Pancreas (tissue), 10 donors: ENCODE data around the gene SUOX. TPM values are rescaled to one million over a fixed set of nuclear protein-coding genes. Genes with fewer than 3 reads are reported as not detected.
"Not testable (repeated sequence)": the region's sequence is repeated elsewhere in the genome, so short reads cannot be mapped to it uniquely, and the experiment has no call there.

Experiments
- ATAC-seq, 4 donors: fragments of 200-7000 bp; cut with Tn5 transposase; one replicate each; pipeline versions ENCODE4 v1.8.0 to v1.9.1; 2020; ENCODE audit warnings: mild to moderate bottlenecking in 4 of 4, moderate library complexity in 4 of 4
- DNase-seq, 6 donors: peaks; one replicate each; pipeline ENCODE4 v3.0.0-alpha.2; 2020
- FAIRE-seq: peaks from 2 replicates; lab custom pipeline; 2012; peaks lifted over from hg19 to GRCh38; lab: Jason Lieb, UNC
- H3K27ac ChIP-seq, 4 donors: fragments of 200-600 bp; sonication (generic); 1 replicate in 3 of 4; 2 replicates in 1 of 4; pipeline versions ENCODE4 v1.5.0 to v1.8.0; 2020
- H3K27me3 ChIP-seq, 4 donors: fragments of 200-600 bp; one replicate each; pipeline ENCODE4 v1.8.0; 2021
- H3K36me3 ChIP-seq, 3 donors: fragments of 200-600 bp; sonication (generic) in 1 of 3; one replicate each; pipeline versions ENCODE4 v1.5.0 to v1.8.0; 2020 to 2021
- H3K4me1 ChIP-seq, 3 donors: fragments of 200-600 bp; one replicate each; pipeline ENCODE4 v1.8.0; 2021
- H3K4me3 ChIP-seq, 4 donors: fragments of 200-600 bp; sonication (generic) in 2 of 4; one replicate each; pipeline versions ENCODE4 v1.5.0 to v1.8.0; 2020 to 2021
- H3K9me3 ChIP-seq, 4 donors: fragments of 200-600 bp; one replicate each; pipeline ENCODE4 v1.8.0; 2021
- CTCF ChIP-seq, 4 donors: fragments of 200-600 bp; sonication (generic) in 3 of 4; IDR thresholded peaks; one replicate each; pipeline versions ENCODE4 v1.5.0 to v1.8.0; 2021; ENCODE audit warnings: antibody characterized with exemption in 4 of 4
- WGBS, 2 donors: extraction: QIAGEN DNeasy Blood & Tissue Kit; methylation state at CpG; one replicate each; pipeline ENCODE4 v1.1.7; 2013; 5-methylcytosine and 5-hydroxymethylcytosine counted together
- intact Hi-C, 3 donors: fragments of 100-400 bp; cut with DNase I; formaldehyde crosslinking; loops; one replicate each; pipeline versions ENCODE4 v1.11.1 to v1.14.2; 2022
- polyA plus RNA-seq, 2 donors: library from polyadenylated mRNA; stranded (reverse); fragments of 200-250 nt; gene quantifications; one replicate each; pipeline ENCODE4 v1.2.3, GENCODE V29; 2013
- total RNA-seq, 6 donors: library from RNA; stranded (reverse); fragmentation: NEBNext Ultra II Directional in 4 of 6; extraction: Animal tissue kit (Norgen Biotek cat#: 25700) in 4 of 6; gene quantifications; one replicate each; pipeline versions ENCODE4 v1.2.1 to v1.2.4, GENCODE V29; 2021 to 2023
- donor health status: healthy with polysubstance abuse.
- donor health status: DM: no; HTN: no; CAD: no; lungs with moderate emphysema.
- donor health status: DM: no; HTN: no; CAD: no.
- donor health status: control.
- donor health status: control.
- donor health status: Bipolar disorder and iron deficiency.
- donor health status: DM: yes; HTN: yes; CAD: no.
- donor health status: DM: no; HTN: no; CAD: no.
- donor health status: DM: no; HTN: no; CAD: no.
- donor health status: DM: yes; HTN: yes; CAD: no.

The SUOX gene
- total and polyA plus RNA-seq, 8 donors = 6.0 to 20.4 (median 12.4) TPM

- peak overlapping the region; percentile 69 to 90 (median 86) for H3K27ac ChIP-seq
- intact Hi-C loops = no loop called here
- H3K4me3 ChIP-seq = peak overlapping the region; percentile 9 to 92 (median 69)
- H3K36me3 ChIP-seq = peaks cover 6 to 19% (median 12%) of the 10 kb centered on the region in 3 donors
- no peak for TF ChIP-seq CTCF (IDR thresholded peaks at IDR 0.05)
- DNase-seq (no peak), FAIRE-seq (no peak), ATAC-seq (peak; percentile 2 to 7 (median 4))
- no peaks in the 10 kb centered on the region for H3K27me3 ChIP-seq
- no peaks in the 10 kb centered on the region for H3K9me3 ChIP-seq
- peaks cover 5 to 12% (median 5%) of the 10 kb centered on the region in 3 donors for H3K4me1 ChIP-seq
- 13 to 19% methylated on average over 14 of the region's 14 CpGs for WGBS, 2 donors
Observed at GRCh38 chr12:56040963-56041551, 44.0 kb downstream of the SUOX start.

GRCh38 chr12:56041552-56042429, 44.7 kb downstream of the SUOX start, which contains the start of gene RPS26:
Gene RPS26 (plus strand): TSS chr12:56041918. CDS start chr12:56042167, 249 bp downstream.
- Histone ChIP-seq H3K27me3 (no peaks in the 10 kb centered on the region), H3K4me3 (peak within 1 kb of the TSS; percentile 34 to 92 (median 69)), H3K27ac (peak within 1 kb of the TSS; percentile 69 to 90 (median 86)), H3K9me3 (no peaks in the 10 kb centered on the region), H3K36me3 (peaks cover 6 to 19% (median 12%) of the 10 kb centered on the region in 3 donors), H3K4me1 (peaks cover 5 to 12% (median 5%) of the 10 kb centered on the region in 3 donors)
- FAIRE-seq (no peak), ATAC-seq (peak; percentile 92 to 97 (median 94)), DNase-seq (peak; percentile 89 to 97 (median 95))
- 0 to 1% methylated on average over 50 of the region's 50 CpGs for WGBS, 2 donors
- TF ChIP-seq CTCF (IDR thresholded peaks at IDR 0.05) = peak in 2 of 4 donors; percentile 11 to 28
- intact Hi-C loops = no loop called here

DNA sequence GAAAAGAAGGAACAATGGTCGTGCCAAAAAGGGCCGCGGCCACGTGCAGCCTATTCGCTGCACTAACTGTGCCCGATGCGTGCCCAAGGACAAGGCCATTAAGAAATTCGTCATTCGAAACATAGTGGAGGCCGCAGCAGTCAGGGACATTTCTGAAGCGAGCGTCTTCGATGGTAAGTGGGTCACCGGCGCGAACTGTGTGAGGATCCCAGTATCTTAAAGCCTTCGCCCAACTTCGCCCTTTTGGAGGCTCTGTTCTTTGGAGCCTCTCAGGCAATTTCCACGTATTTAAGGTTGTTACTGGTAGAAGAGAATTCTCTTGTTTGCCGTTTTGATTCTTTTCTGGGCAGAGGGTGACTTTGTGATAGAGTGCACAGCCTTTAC, 45.3 kb downstream of the SUOX start:
- H3K4me1 ChIP-seq = peaks cover 5 to 12% (median 5%) of the 10 kb centered on the region in 3 donors
- ATAC-seq, intact Hi-C loops, FAIRE-seq, H3K9me3 ChIP-seq, H3K27me3 ChIP-seq, DNase-seq: not testable (repeated sequence)
- H3K27ac ChIP-seq = peak overlapping the region; percentile 68 to 90 (median 86)
- 0% methylated on average over 19 to 20 of the region's 20 CpGs for WGBS, 2 donors
- peak overlapping the region; percentile 34 to 92 (median 69) for H3K4me3 ChIP-seq
- H3K36me3 ChIP-seq = peaks cover 6 to 19% (median 12%) of the 10 kb centered on the region in 3 donors

GRCh38 chr12:56042843-56043242, 45.8 kb downstream of the SUOX start:
- WGBS, 2 donors = 13 to 16% methylated on average over 9 of the region's 9 CpGs
- no peaks in the 10 kb centered on the region for H3K27me3 ChIP-seq
- peak overlapping the region in 2 of 4 donors; percentile 89 to 90 for H3K27ac ChIP-seq
- DNase-seq (no peak), FAIRE-seq (no peak), ATAC-seq (no peak)
- intact Hi-C loops = no loop called here
- H3K4me3 ChIP-seq = peak overlapping the region; percentile 34 to 92 (median 69)
- H3K36me3 ChIP-seq = peaks cover 6 to 19% (median 12%) of the 10 kb centered on the region in 3 donors
- peaks cover 5 to 12% (median 5%) of the 10 kb centered on the region in 3 donors for H3K4me1 ChIP-seq
- no peaks in the 10 kb centered on the region for H3K9me3 ChIP-seq
- TF ChIP-seq CTCF (IDR thresholded peaks at IDR 0.05) = no peak

- WGBS, 2 donors = 70 to 76% methylated on average over 9 of the region's 9 CpGs
- intact Hi-C loops = no loop called here
- Histone ChIP-seq H3K4me1 (peaks cover 0 to 9% (median under 1%) of the 10 kb centered on the region in 3 donors), H3K4me3 (no peak overlapping the region), H3K27me3 (no peaks in the 10 kb centered on the region), H3K36me3 (peaks cover 6 to 19% (median 12%) of the 10 kb centered on the region in 3 donors), H3K27ac (no peak overlapping the region), H3K9me3 (no peaks in the 10 kb centered on the region)
- DNase-seq (no peak), FAIRE-seq (no peak), ATAC-seq (no peak)
- TF ChIP-seq CTCF (IDR thresholded peaks at IDR 0.05) = no peak
Observed at GRCh38 chr12:56046027-56046780, 49.1 kb downstream of the SUOX start.
